ENCODE measurements around the gene ABCD4.

- no peak for TF ChIP-seq CTCF (IDR thresholded peaks at IDR 0.05)
- no peak for TF ChIP-seq POLR2A (IDR thresholded peaks at IDR 0.05)
Observed at GRCh38 chr14:74262076-74262475, 40.7 kb downstream of the ABCD4 start.

Data from body of pancreas (tissue), 4 donors.